ENCODE results near the gene MAPK4.
"Not testable (repeated sequence)": the region's sequence is repeated elsewhere in the genome, so short reads cannot be mapped to it uniquely, and the experiment has no call there.

MAPK4 gene

GRCh38 chr18:50749421-50749820, 189.5 kb downstream of the MAPK4 start:
- no peak for DNase-seq (ENCODE audit: low read depth in 1 of 2, low spot score in 1 of 2)

GRCh38 chr18:50749945-50750344, 190.1 kb downstream of the MAPK4 start:
- no peak for DNase-seq (ENCODE audit: low read depth in 1 of 2, low spot score in 1 of 2)

GRCh38 chr18:50750546-50750945, 190.7 kb downstream of the MAPK4 start:
- no peak for DNase-seq (ENCODE audit: low read depth in 1 of 2, low spot score in 1 of 2)

- no peak for DNase-seq (ENCODE audit: low read depth in 1 of 2, low spot score in 1 of 2)
Measured at GRCh38 chr18:50751490-50751889, 191.6 kb downstream of the MAPK4 start.

- DNase-seq (ENCODE audit: low read depth in 1 of 2, low spot score in 1 of 2) = no peak
Measured at GRCh38 chr18:50751947-50752346, 192.1 kb downstream of the MAPK4 start.

- no peak for DNase-seq (ENCODE audit: low read depth in 1 of 2, low spot score in 1 of 2)
Measured at GRCh38 chr18:50753311-50753710, 193.4 kb downstream of the MAPK4 start.

GRCh38 chr18:50754297-50754696, 194.4 kb downstream of the MAPK4 start:
- DNase-seq (ENCODE audit: low read depth in 1 of 2, low spot score in 1 of 2) = no peak

GRCh38 chr18:50757358-50757757, 197.5 kb downstream of the MAPK4 start:
- DNase-seq (ENCODE audit: low read depth in 1 of 2, low spot score in 1 of 2) = no peak

- DNase-seq (ENCODE audit: low read depth in 1 of 2, low spot score in 1 of 2) = no peak
Measured at GRCh38 chr18:50769463-50769862, 209.6 kb downstream of the MAPK4 start.

- no peak for DNase-seq (ENCODE audit: low read depth in 1 of 2, low spot score in 1 of 2)
Measured at GRCh38 chr18:50775207-50775606, 215.3 kb downstream of the MAPK4 start.

- DNase-seq (ENCODE audit: low read depth in 1 of 2, low spot score in 1 of 2) = no peak
Measured at GRCh38 chr18:50775726-50776125, 215.8 kb downstream of the MAPK4 start.

- no peak for DNase-seq (ENCODE audit: low read depth in 1 of 2, low spot score in 1 of 2)
Measured at GRCh38 chr18:50776383-50776782, 216.5 kb downstream of the MAPK4 start.

GRCh38 chr18:50779021-50779420, 219.1 kb downstream of the MAPK4 start:
- not testable (repeated sequence) for DNase-seq (ENCODE audit: low read depth in 1 of 2, low spot score in 1 of 2)
